C1 segment of cervical spinal cord (tissue), 14 donors: ENCODE data around the gene KRTAP4-12.
"Not testable (repeated sequence)": the region's sequence is repeated elsewhere in the genome, so short reads cannot be mapped to it uniquely, and the experiment has no call there.

Experiments
- DNase-seq, 14 donors: peaks; one replicate each; lab custom pipeline; 2025; lab: John Stamatoyannopoulos, UW

The KRTAP4-12 gene

GRCh38 chr17:41126412-41126811, 2.4 kb upstream of the KRTAP4-12 start:
- no peak for DNase-seq

- no peak for DNase-seq
These were observed 1.1 kb upstream of the KRTAP4-12 start for GRCh38 chr17:41125064-41125463.

- not testable (repeated sequence) for DNase-seq
These were observed 541 bp downstream of the KRTAP4-12 start for GRCh38 chr17:41123292-41123990.

- DNase-seq = no peak
These were observed 2.2 kb downstream of the KRTAP4-12 start for GRCh38 chr17:41121742-41122141.

- DNase-seq = not testable (repeated sequence)
These were observed 4.0 kb downstream of the KRTAP4-12 start for GRCh38 chr17:41119696-41120690.

- DNase-seq = no peak
These were observed 5.3 kb downstream of the KRTAP4-12 start for GRCh38 chr17:41118721-41119120.

GRCh38 chr17:41117846-41118386, 6.1 kb downstream of the KRTAP4-12 start, which contains the start of gene KRTAP4-11:
Gene KRTAP4-11, minus strand, starts transcription at chr17:41118373. Its CDS starts 58 bp downstream, at chr17:41118315.
- not testable (repeated sequence) for DNase-seq

- DNase-seq = no peak
These were observed 7.7 kb downstream of the KRTAP4-12 start for GRCh38 chr17:41116297-41116696.

GRCh38 chr17:41111151-41111885, 12.7 kb downstream of the KRTAP4-12 start:
- DNase-seq = no peak

- DNase-seq = not testable (repeated sequence)
These were observed 15.1 kb downstream of the KRTAP4-12 start for GRCh38 chr17:41108728-41109386.

GRCh38 chr17:41107941-41108450, 16.0 kb downstream of the KRTAP4-12 start:
- DNase-seq = no peak

GRCh38 chr17:41105347-41105746, 18.6 kb downstream of the KRTAP4-12 start, which contains the start of gene KRTAP4-9:
Gene KRTAP4-9, plus strand, starts transcription at chr17:41105389. Its CDS starts 0 bp downstream, at chr17:41105389.
- DNase-seq = not testable (repeated sequence)

- not testable (repeated sequence) for DNase-seq
These were observed 19.5 kb downstream of the KRTAP4-12 start for GRCh38 chr17:41104386-41105038.

GRCh38 chr17:41103896-41104295, 20.1 kb downstream of the KRTAP4-12 start:
- DNase-seq = no peak

GRCh38 chr17:41101586-41102259, 22.3 kb downstream of the KRTAP4-12 start, which contains the start of gene KRTAP4-16:
Gene KRTAP4-16, minus strand, starts transcription at chr17:41102209. Its CDS starts 0 bp downstream, at chr17:41102209.
- DNase-seq = no peak

GRCh38 chr17:41099682-41100480, 24.1 kb downstream of the KRTAP4-12 start:
- not testable (repeated sequence) for DNase-seq

- no peak for DNase-seq
These were observed 25.5 kb downstream of the KRTAP4-12 start for GRCh38 chr17:41098481-41098880.

GRCh38 chr17:41098042-41098441, 25.9 kb downstream of the KRTAP4-12 start, which contains the start of gene KRTAP4-8:
Gene KRTAP4-8, minus strand, starts transcription at chr17:41098142. Its CDS starts 58 bp downstream, at chr17:41098084.
- no peak for DNase-seq
